NOMO-1 (cell line): Measurements from ENCODE around the gene SPPL2A.
A peak's percentile ranks its signal among the peaks of the same experiment; 100 is the strongest.

ENCODE experiments used
- DNase-seq, 2 experiments: peaks; one replicate each; lab custom pipeline; 2025; ENCODE audit not compliant: unreplicated experiment in 2 of 2; lab: John Stamatoyannopoulos, UW

The SPPL2A gene

DNA sequence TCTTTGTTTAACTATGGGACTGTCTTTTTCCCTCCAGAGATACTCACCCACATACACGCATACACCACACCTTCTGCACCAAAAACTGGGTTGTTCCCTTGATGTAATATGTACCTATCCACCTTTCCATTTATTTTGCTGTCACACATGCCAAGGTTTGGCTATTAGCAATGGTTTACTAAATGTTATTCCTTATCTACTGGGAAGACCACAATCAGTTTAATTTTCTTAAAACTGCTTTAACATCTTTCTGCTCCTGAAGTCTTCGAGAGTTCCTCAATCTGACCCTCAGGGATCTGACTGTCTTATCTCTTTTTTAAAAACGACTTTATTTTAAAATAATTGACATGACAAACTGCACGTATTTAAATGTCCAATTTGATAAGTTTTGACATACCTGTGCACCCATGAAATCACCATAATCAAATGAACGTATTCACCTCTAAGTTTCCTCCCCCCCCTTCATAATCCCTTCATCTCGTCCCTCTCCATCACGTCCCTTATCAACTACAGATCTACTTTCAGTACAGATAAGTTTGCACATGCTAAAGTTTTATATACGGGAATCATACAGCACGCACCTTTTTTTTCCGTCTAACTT is 78.1 kb downstream of the SPPL2A start:
- DNase-seq: no peak

DNA sequence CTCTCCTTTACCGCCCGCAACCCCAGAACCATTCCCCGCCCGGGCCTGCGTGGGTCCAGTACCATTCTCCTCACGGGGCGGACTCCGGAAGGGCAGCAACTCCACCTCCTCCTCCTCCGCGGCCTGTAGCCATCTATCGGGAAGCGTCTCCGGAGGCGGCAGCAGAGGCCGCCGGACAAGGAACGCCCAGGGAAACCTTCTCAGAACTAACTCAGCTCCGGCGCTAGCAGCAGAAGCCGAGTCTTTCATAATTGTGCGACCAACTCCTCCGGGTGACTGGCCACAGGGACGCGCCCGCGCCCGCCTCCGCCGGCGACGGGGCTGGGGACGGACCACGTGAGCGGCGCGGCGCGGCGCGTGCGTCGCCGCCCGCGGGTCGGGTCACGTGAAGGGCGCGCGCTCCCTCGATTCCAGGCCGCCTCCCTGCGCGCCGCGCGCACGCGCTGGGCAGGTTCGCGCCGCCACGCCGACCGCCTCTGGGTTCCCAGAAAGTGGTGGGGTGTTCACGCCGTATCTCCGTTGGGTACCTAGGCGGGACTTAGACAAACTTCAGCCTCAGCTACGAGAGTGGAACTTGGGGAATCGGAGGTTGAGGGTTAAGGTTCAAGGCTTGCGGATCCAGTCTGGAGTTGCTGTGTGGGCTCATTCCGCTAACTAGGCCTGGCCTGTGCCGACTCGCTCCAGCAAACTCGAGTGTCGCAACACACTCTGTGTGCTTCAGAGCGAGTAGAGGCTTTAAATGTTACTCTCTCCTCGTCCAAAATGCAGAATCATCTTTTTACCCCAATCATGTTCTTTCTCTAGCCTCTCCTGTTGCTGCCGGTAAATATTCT is 78.8 kb downstream of the SPPL2A start, which contains the start of gene TRPM7:
TSS of gene TRPM7 (minus strand) at position 329 of the 833 bp plus-strand sequence. CDS start at position 65, 264 bp downstream.
- peak; percentile 83 to 86 for DNase-seq

DNA sequence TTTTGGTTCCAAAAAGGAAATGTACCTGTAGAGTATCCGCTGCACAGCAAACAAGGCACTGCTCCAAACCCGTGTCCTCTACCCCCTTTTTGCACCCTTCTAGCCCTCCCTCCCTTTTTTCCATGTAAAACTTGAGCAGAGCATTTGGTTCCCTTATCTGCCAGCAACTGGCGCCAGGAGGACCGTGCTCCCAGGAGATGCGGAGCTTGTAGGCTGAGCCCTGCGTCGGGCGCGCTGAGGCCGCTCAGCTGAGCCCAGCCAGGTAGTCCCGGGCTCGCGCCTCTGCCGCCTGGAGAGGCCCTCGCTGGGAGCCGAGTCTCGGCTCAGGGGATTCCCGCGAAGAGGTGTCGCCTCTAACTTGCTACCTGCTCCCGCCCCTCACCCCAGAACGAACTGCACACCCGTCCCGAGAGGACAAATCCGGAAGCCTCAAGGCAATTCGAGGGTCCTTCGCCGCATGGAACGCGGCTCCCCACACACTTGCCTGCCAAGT is 79.5 kb downstream of the SPPL2A start:
- DNase-seq: peak; percentile 29 to 46

DNA sequence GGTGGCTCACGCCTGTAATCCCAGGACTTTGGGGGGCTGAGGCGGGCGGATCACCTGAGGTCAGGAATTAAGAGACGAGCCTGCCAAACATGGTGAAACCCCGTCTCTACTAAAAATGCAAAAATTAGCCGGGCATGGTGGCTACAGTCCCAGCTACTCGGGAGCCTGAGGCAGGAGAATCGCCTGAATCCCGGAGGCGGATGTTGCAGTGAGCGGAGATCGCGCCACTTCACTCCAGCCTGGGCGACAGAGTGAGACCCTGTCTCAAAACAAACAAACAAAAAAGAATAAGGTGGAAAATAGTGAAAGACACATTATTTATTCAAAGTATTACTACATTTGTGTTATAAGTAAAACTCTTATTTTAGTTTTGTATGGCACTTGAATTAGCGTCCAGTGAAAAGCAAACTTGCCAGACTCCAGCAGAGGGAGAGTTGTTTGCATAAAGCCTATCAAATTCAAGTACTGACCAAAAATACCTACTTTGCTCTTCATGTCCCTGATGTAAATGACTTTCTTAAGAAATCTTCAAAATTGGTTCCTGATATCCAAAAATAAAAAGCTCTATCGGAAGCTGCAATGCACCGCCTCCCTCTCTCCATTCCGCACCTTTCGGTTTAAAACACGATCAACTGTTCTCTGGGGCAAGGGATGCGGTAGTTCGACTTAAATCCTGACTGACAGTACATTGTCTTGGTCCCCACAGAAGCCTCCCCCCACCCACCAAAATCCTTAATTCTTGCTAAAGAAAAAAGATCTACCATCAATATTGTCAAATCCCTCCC is 80.1 kb downstream of the SPPL2A start:
- no peak for DNase-seq

DNA sequence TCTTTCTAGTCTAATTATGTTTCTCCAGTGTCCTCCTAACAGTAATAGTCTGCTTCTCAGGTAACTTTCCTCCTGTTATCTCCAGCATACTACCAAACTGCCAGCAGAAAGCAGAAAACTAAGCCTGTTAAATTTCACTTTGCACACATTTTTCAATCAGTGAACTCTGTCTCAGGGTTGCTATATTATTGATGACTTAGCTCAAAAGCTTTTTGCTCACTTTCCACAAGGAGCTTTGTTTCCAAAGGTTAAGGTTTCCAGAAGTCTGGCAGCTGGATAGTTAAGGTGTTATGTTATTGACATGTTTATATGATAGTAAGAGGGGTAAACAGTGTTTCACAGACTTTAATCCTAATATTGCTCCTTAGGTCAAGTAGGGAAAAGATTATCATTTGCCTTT is 84.0 kb downstream of the SPPL2A start:
- no peak for DNase-seq

DNA sequence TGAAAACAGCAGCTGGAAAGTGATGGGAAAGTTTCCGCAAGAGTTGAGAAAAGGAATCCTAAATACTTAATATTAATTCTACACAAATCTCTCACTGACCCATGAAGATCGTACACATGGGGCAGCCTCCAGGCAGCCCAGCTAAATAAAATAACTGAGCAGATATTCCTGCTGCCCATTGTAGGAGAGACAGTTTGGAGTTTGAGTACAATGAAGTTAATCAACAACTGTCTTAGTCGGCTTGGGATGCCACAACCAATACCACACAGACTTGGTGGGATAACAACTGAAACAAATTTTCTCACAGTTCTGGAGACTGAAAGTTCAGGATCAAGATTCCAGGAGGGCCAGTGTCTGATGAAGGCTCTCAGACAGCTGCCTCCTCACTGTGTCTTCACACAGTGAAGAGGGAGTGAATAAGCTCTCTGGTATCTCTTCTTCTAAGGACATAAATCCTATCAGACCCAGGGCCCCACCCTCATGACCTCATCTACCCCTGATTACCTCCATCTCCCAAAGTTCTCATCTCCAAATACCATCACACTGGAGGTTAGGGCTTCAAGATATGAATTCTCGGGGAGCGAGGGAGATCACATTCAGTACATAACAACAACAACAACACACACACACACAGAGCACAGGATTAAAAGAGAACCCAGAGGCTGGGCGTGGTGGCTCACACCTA is 88.6 kb downstream of the SPPL2A start:
- DNase-seq: no peak

DNA sequence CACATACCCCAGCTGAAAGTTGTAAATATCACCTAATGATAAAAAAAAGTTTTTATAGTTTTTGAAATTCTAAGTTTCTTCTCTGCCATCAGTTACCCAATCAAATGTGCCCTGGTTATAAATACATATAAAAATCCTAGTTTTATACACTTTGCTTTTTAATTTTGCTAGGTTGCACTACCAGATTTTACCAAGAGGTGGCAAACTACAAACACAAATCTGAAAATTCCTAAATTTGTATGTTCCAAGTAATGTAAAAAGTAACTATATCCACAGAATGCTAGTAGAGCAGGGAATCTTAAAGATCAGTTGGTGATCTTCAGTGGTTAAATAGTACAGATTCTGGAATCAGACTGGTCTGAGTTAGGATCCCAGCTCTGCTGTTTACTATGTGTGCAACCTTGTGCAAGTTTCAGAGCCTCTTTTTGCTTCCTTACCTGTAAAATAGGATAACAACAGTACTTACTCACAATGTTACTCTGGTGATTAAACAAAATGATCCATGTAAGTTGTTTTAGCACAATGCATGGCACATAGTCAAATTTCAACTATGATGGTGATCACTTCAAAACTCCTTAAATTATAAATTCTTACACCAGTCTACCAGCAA is 89.9 kb downstream of the SPPL2A start:
- DNase-seq: peak in 1 of 2 experiments; percentile 10

DNA sequence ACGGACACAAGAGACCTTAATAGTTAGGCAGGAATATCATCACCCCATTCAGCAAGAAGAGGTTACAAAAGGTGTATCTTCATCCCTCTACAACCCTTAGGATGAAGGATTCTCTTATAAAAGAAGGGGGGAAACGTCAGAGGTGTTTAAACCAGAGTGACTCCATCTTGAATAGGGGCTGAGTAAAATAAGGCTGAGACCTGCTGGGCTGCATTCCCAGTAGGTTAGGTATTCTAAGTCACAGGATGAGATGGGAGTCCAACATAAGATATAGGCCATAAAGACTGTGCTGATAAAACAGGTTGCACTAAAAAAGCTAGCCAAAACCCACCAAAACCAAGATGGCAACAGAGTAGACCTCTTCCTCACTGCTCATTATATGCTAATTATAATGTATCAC is 95.4 kb downstream of the SPPL2A start:
- DNase-seq: no peak

DNA sequence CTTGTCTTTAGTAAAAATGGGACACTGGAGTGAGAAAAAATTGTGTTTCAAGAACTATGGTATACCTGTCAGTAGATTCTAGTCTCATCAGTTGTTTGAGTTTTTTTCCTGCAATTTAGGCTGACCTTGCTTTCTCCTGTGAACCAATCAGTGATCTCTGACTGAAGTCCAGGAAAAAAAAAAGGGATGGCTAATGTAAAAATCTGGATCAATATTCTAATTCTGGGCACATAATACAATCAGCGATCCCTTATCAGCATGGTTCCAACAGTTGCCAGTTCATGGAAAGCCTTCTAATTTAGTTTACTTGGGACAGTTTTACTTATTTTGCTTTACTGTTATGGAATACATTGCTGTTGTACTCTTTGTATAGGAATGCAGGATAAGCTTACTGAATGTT is 95.9 kb downstream of the SPPL2A start:
- DNase-seq: no peak

DNA sequence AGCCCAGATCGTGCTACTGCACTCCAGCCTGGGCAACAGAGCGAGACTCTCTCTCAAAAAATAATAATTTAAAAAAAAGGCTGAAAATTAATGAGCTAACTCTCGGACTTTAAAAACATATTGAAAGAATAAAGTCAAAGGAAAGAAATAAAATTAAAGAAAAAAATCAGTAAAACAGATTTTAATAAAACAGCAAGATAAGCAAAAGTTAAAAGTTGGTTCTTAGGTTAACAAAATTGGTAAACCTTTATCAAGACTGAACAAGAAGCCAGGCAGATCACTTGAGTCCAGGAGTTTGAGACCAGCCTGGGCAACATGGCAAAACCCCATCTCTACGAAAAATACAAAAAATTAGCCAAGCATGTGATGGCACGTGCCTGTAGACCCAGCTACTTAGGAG is 99.6 kb downstream of the SPPL2A start:
- DNase-seq: no peak

DNA sequence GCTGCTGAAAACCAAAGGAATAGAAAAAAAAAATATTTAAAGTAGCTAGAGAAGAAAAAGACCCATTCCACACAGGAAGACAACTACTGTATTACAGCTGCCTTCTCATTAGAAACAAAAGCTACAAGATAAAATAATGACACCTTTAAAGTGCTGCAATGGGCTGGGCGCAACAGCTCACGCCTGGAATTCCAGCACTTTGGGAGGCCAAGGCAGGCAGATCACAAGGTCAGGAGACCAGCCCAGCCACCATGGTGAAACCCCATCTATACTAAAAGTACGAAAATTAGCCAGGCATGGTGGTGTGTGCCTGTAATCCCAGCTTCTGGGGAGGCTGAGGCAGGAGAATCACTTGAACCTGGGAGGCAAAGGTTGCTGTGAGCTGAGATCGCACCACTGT is 110.0 kb downstream of the SPPL2A start:
- no peak for DNase-seq

DNA sequence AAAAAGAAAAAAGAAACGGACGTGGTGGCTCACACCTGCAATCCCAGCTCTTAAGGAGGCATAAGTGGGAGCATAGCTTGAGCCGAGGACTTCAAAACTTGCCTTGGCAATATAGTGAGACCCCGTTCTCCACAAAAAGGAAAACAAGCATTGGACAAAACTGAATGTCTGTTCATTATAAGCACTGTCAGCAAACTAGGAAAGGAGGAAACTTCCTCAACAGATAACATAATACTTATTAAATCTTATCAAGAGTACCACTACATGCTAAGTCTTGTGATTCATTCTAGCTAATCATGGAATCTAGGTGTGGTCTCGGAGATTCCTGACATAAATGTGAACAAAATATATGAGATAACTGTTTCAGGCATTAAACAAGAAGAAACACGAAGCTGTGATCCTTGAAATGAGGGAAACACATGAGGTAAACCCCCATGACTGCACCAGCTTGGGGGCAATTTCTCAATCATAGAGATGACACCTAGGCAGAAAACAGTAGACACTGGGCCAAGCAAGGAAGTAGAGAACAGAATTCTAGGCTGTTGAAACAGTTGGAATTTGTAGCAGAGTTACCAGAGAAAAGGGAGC is 112.3 kb downstream of the SPPL2A start:
- no peak for DNase-seq

DNA sequence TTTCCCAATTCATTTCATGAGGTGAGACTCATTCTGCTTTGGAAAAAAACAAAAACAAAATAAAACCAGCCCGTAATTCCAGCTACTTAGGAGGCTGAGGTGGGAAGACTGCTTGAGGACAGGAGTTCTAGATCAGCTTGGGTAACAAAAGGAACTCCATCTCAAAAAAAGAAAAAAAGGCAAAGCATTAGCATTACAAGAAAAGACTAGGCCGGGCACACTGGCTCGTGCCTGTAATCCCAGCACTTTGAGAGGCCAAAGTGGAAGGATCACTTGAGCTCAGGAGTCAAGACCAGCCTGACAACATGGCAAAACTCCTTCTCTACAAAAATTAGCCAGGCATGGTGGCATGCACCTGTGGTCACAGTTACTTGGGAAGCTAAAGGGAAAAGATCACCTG is 112.8 kb downstream of the SPPL2A start:
- no peak for DNase-seq
